K562 (cell line): ENCODE measurements around the gene SESN3. TPM values are rescaled to one million over a fixed set of nuclear protein-coding genes. Genes with fewer than 3 reads are reported as not detected.

Experiments
- ATAC-seq: fragments of 200-7000 bp; cut with Tn5 transposase; 3 replicates; pipeline ENCODE4 v1.9.1; 2020; ENCODE audit warnings: moderate library complexity
- BruUV-seq: library from RNA; stranded (reverse); fragments of 400-500 nt; replicated peaks from 2 replicates; lab custom pipeline; 2021; lab: Mats Ljungman, UMichigan
- CTCF ChIA-PET: fragments of 300-600 bp; formaldehyde crosslinking; extraction: SDS; loops from one replicate; lab custom pipeline; 2021; ENCODE audit warnings: low intra/inter-chr PET ratio; lab: Yijun Ruan, JAX
- POLR2A ChIA-PET: fragments of 300-600, 350-650 bp; sonication (Branson Sonifier 250); formaldehyde crosslinking; extraction: SDS; loops from one replicate; lab custom pipeline; 2021; ENCODE audit warnings: antibody characterized with exemption, inconsistent platforms; lab: Yijun Ruan, JAX
- DNase-seq, 4 experiments: peaks; one replicate each; pipeline versions ENCODE4 v3.0.0 to v3.0.0-alpha.2; 2011 to 2018; ENCODE audit warnings: low spot score in 3 of 4, mixed read lengths in 3 of 4; ENCODE audit errors: extremely low read depth in 1 of 4
- FAIRE-seq: peaks from 2 replicates; lab custom pipeline; 2011; peaks lifted over from hg19 to GRCh38; lab: Jason Lieb, UNC
- H2AFZ ChIP-seq: 2 replicates; pipeline ENCODE4 v1.6.0; 2011; ENCODE audit warnings: low read depth, low read length, control low read depth, inconsistent platforms
- H3K27ac ChIP-seq: fragments of 200-600 bp; 3 replicates; pipeline ENCODE4 v1.8.0; 2011; ENCODE audit warnings: low read depth, mild to moderate bottlenecking, control low read depth, inconsistent platforms, low read length, moderate library complexity, mixed read lengths; ENCODE audit errors: extremely low read depth
- H3K27me3 ChIP-seq, 2 experiments: fragments of 300-600 bp in 1 of 2; 2 replicates in 1 of 2; 3 replicates in 1 of 2; pipeline versions ENCODE4 v1.6.0 to v1.8.0; 2011; ENCODE audit warnings: inconsistent platforms in 2 of 2, low read length in 2 of 2, mild to moderate bottlenecking in 1 of 2, mixed read lengths in 1 of 2, moderate library complexity in 1 of 2; ENCODE audit not compliant: control insufficient read depth in 2 of 2, insufficient read depth in 2 of 2
- H3K36me3 ChIP-seq: fragments of 300-600 bp; 3 replicates; pipeline ENCODE4 v1.8.0; 2011; ENCODE audit warnings: mild to moderate bottlenecking, low read length, inconsistent platforms; ENCODE audit not compliant: control insufficient read depth, insufficient read depth
- H3K4me1 ChIP-seq, 2 experiments: fragments of 200-600 bp in 1 of 2; replicated peaks in 1 of 2; 2 replicates in 1 of 2; 3 replicates in 1 of 2; pipeline versions ENCODE4 v1.5.1 to v1.8.0; 2011; ENCODE audit warnings: inconsistent platforms in 2 of 2, low read length in 2 of 2, mild to moderate bottlenecking in 1 of 2, mixed read lengths in 1 of 2, moderate library complexity in 1 of 2; ENCODE audit not compliant: control insufficient read depth in 2 of 2, insufficient read depth in 2 of 2
- H3K4me2 ChIP-seq: 2 replicates; pipeline ENCODE4 v1.6.1; 2011; ENCODE audit warnings: low read length, control low read depth, inconsistent platforms, mixed read lengths; ENCODE audit not compliant: insufficient read depth
- H3K4me3 ChIP-seq: fragments of 200-600 bp; sonication (generic), shearing (Covaris generic); 2 replicates; pipeline ENCODE4 v1.5.1; 2016; ENCODE audit warnings: control low read depth, inconsistent platforms
- H3K79me2 ChIP-seq: fragments of 200-600 bp; 3 replicates; pipeline ENCODE4 v1.8.0; 2011; ENCODE audit warnings: low read length, inconsistent platforms; ENCODE audit not compliant: control insufficient read depth, insufficient read depth
- H3K9ac ChIP-seq, 2 experiments: 2 replicates each; pipeline versions ENCODE4 v1.6.0 to v1.6.1; 2011; ENCODE audit warnings: low read depth in 2 of 2, low read length in 2 of 2, control low read depth in 1 of 2, inconsistent platforms in 1 of 2, mild to moderate bottlenecking in 1 of 2, mixed read lengths in 1 of 2; ENCODE audit not compliant: insufficient read depth in 1 of 2
- H3K9me1 ChIP-seq: one replicate; pipeline ENCODE4 v1.6.0; 2011; ENCODE audit warnings: inconsistent platforms, mild to moderate bottlenecking, low read length, moderate library complexity; ENCODE audit not compliant: control insufficient read depth, insufficient read depth
- H3K9me3 ChIP-seq: replicated peaks from 2 replicates; pipeline ENCODE4 v1.5.1; 2011; ENCODE audit warnings: low read depth, low read length, inconsistent platforms; ENCODE audit not compliant: control insufficient read depth, insufficient read depth
- H4K20me1 ChIP-seq: replicated peaks from 2 replicates; pipeline ENCODE4 v1.6.1; 2011; ENCODE audit warnings: low read length, inconsistent platforms, mixed read lengths; ENCODE audit not compliant: control insufficient read depth, insufficient read depth
- ATF7 ChIP-seq: fragments of 450-650 bp; IDR thresholded peaks from 2 replicates; pipeline ENCODE4 v1.7.1; 2014; ENCODE audit warnings: mild to moderate bottlenecking, moderate library complexity
- BACH1 ChIP-seq: fragments of 200-800 bp; sonication (Bioruptor generic); IDR thresholded peaks from 2 replicates; pipeline ENCODE4 v1.6.1; 2016; ENCODE audit warnings: missing genetic modification characterization, missing compliant biosample characterization
- CREM ChIP-seq: IDR thresholded peaks from 2 replicates; pipeline ENCODE4 v1.6.1; 2014; ENCODE audit warnings: antibody characterized with exemption, low read depth
- FUS ChIP-seq: fragments of 200-400 bp; formaldehyde crosslinking; optimal IDR thresholded peaks from 2 replicates; pipeline ENCODE3; 2017; ENCODE audit warnings: low read depth, low read length
- GABPA ChIP-seq: fragments of 200-800 bp; sonication (Bioruptor generic); conservative IDR thresholded peaks from 2 replicates; pipeline ENCODE4 v1.6.1; 2016; ENCODE audit warnings: low read depth, missing genetic modification characterization, missing compliant biosample characterization
- ID3 ChIP-seq, 2 experiments: fragments of 250-450 bp in 1 of 2; fragments of 450-650 bp in 1 of 2; sonication (Bioruptor Pico) in 1 of 2; IDR thresholded peaks; 2 replicates each; pipeline versions ENCODE4 v1.6.1 to v1.8.0; 2016 to 2021; ENCODE audit warnings: mild to moderate bottlenecking in 2 of 2, moderate library complexity in 2 of 2, missing compliant biosample characterization in 1 of 2, missing genetic modification characterization in 1 of 2
- JUN ChIP-seq, 2 experiments: sonication (generic) in 1 of 2; formaldehyde crosslinking in 1 of 2; IDR thresholded peaks; 2 replicates each; pipeline versions ENCODE4 v1.6.1 to v1.8.0; 2012 to 2022; ENCODE audit warnings: borderline replicate concordance in 2 of 2, mild to moderate bottlenecking in 2 of 2, improper control_type of control experiment in 1 of 2, low read depth in 1 of 2, low read length in 1 of 2, missing genetic modification reagents in 1 of 2
- MAFK ChIP-seq: IDR thresholded peaks from 2 replicates; pipeline ENCODE4 v1.6.1; 2011; ENCODE audit warnings: low read length, improper control_type of control experiment
- PTTG1 ChIP-seq: fragments of 450-650 bp; IDR thresholded peaks from 2 replicates; pipeline ENCODE4 v1.6.1; 2016; ENCODE audit warnings: low read depth, mild to moderate bottlenecking, missing genetic modification characterization, missing compliant biosample characterization
- RCOR1 ChIP-seq, 2 experiments: IDR thresholded peaks; 2 replicates each; pipeline ENCODE4 v1.6.1; 2012; ENCODE audit warnings: low read depth in 2 of 2, low read length in 2 of 2, borderline replicate concordance in 1 of 2, improper control_type of control experiment in 1 of 2
- RFX5 ChIP-seq: IDR thresholded peaks from 2 replicates; pipeline ENCODE4 v1.6.1; 2011; ENCODE audit warnings: low read depth, mild to moderate bottlenecking, improper control_type of control experiment, low read length
- TEAD1 ChIP-seq, 2 experiments: fragments of 450-650 bp in 1 of 2; sonication (generic) in 1 of 2; formaldehyde crosslinking; IDR thresholded peaks; 2 replicates each; pipeline versions ENCODE4 v1.4.0 to v1.8.0; 2020 to 2022; ENCODE audit warnings: mild to moderate bottlenecking in 2 of 2, missing genetic modification reagents in 1 of 2
- TFAM ChIP-seq: fragments of 250-450 bp; sonication (Bioruptor Pico); conservative IDR thresholded peaks from 2 replicates; pipeline ENCODE4 v1.5.0; 2021; ENCODE audit warnings: mild to moderate bottlenecking, moderate library complexity
- YBX1 ChIP-seq: fragments of 450-650 bp; IDR thresholded peaks from 2 replicates; pipeline ENCODE4 v1.7.1; 2016; ENCODE audit warnings: mild to moderate bottlenecking
- ZBTB33 ChIP-seq: sonication (generic); formaldehyde crosslinking; IDR thresholded peaks from 2 replicates; pipeline ENCODE4 v1.8.1; 2023; ENCODE audit warnings: mild to moderate bottlenecking, missing genetic modification reagents
- ZNF124 ChIP-seq: sonication (generic); formaldehyde crosslinking; IDR thresholded peaks from 2 replicates; pipeline ENCODE4 v1.8.1; 2022; ENCODE audit warnings: missing genetic modification reagents
- ZNF175 ChIP-seq: fragments of 200-800 bp; sonication (Bioruptor generic); IDR thresholded peaks from 2 replicates; pipeline ENCODE4 v1.6.1; 2016; ENCODE audit warnings: low read depth, mild to moderate bottlenecking, missing genetic modification characterization, missing compliant biosample characterization
- ZNF274 ChIP-seq: IDR thresholded peaks from 2 replicates; pipeline ENCODE4 v1.6.1; 2011; ENCODE audit warnings: low read depth, mild to moderate bottlenecking, low read length, moderate library complexity, borderline replicate concordance
- ZNF3 ChIP-seq: fragments of 250-450 bp; sonication (Bioruptor Pico); IDR thresholded peaks from 2 replicates; pipeline ENCODE4 v1.5.0; 2021; ENCODE audit warnings: mild to moderate bottlenecking, moderate library complexity
- ZNF668 ChIP-seq: fragments of 250-450 bp; sonication (Bioruptor Pico); IDR thresholded peaks from 2 replicates; pipeline ENCODE4 v1.8.0; 2022; ENCODE audit warnings: mild to moderate bottlenecking, inconsistent platforms
- WGBS: fragments of 100-300 bp; shearing (Covaris generic); methylation state at CpG from one replicate; pipeline ENCODE4 v1.1.6; 2016; ENCODE audit warnings: low coverage, mixed read lengths; ENCODE audit not compliant: insufficient coverage; ENCODE audit errors: missing lambda C conversion rate; 5-methylcytosine and 5-hydroxymethylcytosine counted together
- in situ Hi-C: fragments of 300-500 bp; cut with MboI; formaldehyde crosslinking; loops from 4 replicates; pipeline ENCODE4 v1.15.0; 2018; ENCODE audit warnings: inconsistent platforms, mixed read lengths
- intact Hi-C: fragments of 100-400 bp; cut with micrococcal nuclease; formaldehyde crosslinking; loops from 2 replicates; pipeline ENCODE4 v1.14.2; 2022
- polyA plus RNA-seq, 8 experiments: library from polyadenylated mRNA; depleted of rRNA in 4 of 8; stranded (reverse) in 5 of 8; unstranded in 3 of 8; fragments of >200 nt; fragmentation: Nextera tagmentation in 2 of 8; fragmentation: Illumina TruSeq in 1 of 8; extraction: Ambion mirVana in 2 of 8; extraction: Trizol in 1 of 8; gene quantifications; 2 replicates each; pipeline versions ENCODE4 v1.2.1 to v1.2.3, GENCODE V29; 2011 to 2014; ENCODE audit warnings: inconsistent platforms in 1 of 8, missing spikeins in 1 of 8
- total RNA-seq, 7 experiments: library from RNA; depleted of rRNA in 6 of 7; stranded (reverse); fragments of >200 nt in 6 of 7; fragmentation: Illumina TruSeq in 2 of 7; extraction: Trizol in 2 of 7; gene quantifications; 2 replicates each; pipeline versions ENCODE4 v1.2.1 to v1.2.3, GENCODE V29; 2011 to 2021; ENCODE audit warnings: low replicate concordance in 1 of 7

The SESN3 gene
- total and polyA plus RNA-seq, 9 of the 15 experiments (the other 6 are each of a cell fraction or from before 2014, with no cell fraction given) = 0.44 to 2.6 (median 1.5) TPM

GRCh38 chr11:95254131-95254704, 23.2 kb upstream of the SESN3 start (continued):
- TF ChIP-seq ZNF668 (CRISPR knock-in tag) = no peak
- TF ChIP-seq RFX5 = peak; percentile 94
- peak; percentile 81 for TF ChIP-seq CREM
- TF ChIP-seq ATF7 = peak; percentile 85

GRCh38 chr11:95253141-95253540, 22.1 kb upstream of the SESN3 start:
- no peak overlapping the region for H2AFZ ChIP-seq
- ChIA-PET CTCF (no interaction called here), POLR2A (interaction anchor here (0.7 kb wide), 1 partner anchor 190 kb away, joined by 3 read pairs; no protein-coding TSS in a partner anchor)
- ATAC-seq (no peak), FAIRE-seq (no peak), DNase-seq (no peak)
- H3K79me2 ChIP-seq = no peaks in the 10 kb centered on the region
- peaks cover 0 to 2% of the 10 kb centered on the region in 2 experiments; a peak in 1 of 5 replicates for H3K27me3 ChIP-seq
- intact Hi-C loops (no loop called here), in situ Hi-C loops (no loop called here)
- no peaks in the 10 kb centered on the region; the same call in 1 of the 2 replicates for H3K9me3 ChIP-seq
- no peak overlapping the region for H3K27ac ChIP-seq
- no peaks in the 10 kb centered on the region for H4K20me1 ChIP-seq
- no peak overlapping the region for H3K9ac ChIP-seq
- WGBS = 21% methylated on average over 2 of the region's 2 CpGs
- no TSS peak for BruUV-seq
- no peaks in the 10 kb centered on the region for H3K9me1 ChIP-seq
- no peaks in the 10 kb centered on the region for H3K36me3 ChIP-seq
- H3K4me2 ChIP-seq = no peak overlapping the region
- H3K4me3 ChIP-seq = no peak overlapping the region
- H3K4me1 ChIP-seq = peaks cover 0 to 2% of the 10 kb centered on the region in 2 experiments; a peak in 2 of 5 replicates
- TF ChIP-seq PTTG1 (tag) = no peak
- no peak for TF ChIP-seq ZBTB33 (CRISPR knock-in tag)
- no peak for TF ChIP-seq TFAM (CRISPR knock-in tag)
- TF ChIP-seq ZNF3 (CRISPR knock-in tag) = no peak
- TF ChIP-seq ID3 (CRISPR knock-in tag; IDR thresholded peaks at IDR 0.05) = no peak
- TF ChIP-seq ID3 (tag; IDR thresholded peaks at IDR 0.05) = no peak
- no peak for TF ChIP-seq BACH1
- TF ChIP-seq GABPA = no peak
- TF ChIP-seq RCOR1 (IDR thresholded peaks at IDR 0.05; ENCODE audit: borderline replicate concordance in 1 of 2, low read depth in 2 of 2, low read length in 2 of 2) = no peak
- no peak for TF ChIP-seq TEAD1 (CRISPR knock-in tag; IDR thresholded peaks at IDR 0.05)
- no peak for TF ChIP-seq FUS
- TF ChIP-seq ZNF274 = no peak
- TF ChIP-seq ZNF124 (CRISPR knock-in tag) = no peak
- TF ChIP-seq MAFK = no peak
- no peak for TF ChIP-seq ZNF175 (CRISPR knock-in tag)
- no peak for TF ChIP-seq YBX1
- no peak for TF ChIP-seq JUN (IDR thresholded peaks at IDR 0.05; ENCODE audit: borderline replicate concordance, low read depth, low read length)
- no peak for TF ChIP-seq JUN (CRISPR knock-in tag; IDR thresholded peaks at IDR 0.05; ENCODE audit: borderline replicate concordance)
- no peak for TF ChIP-seq ATF7
